AG04449 (cell line): ENCODE data around the gene GJA1.

ENCODE experiments used
- CTCF ChIA-PET: fragments of 350-600 bp; formaldehyde crosslinking; extraction: SDS; loops from one replicate; lab custom pipeline; 2021; ENCODE audit warnings: antibody characterized with exemption; lab: Yijun Ruan, JAX
- POLR2A ChIA-PET: fragments of 400-600, 350-600 bp; formaldehyde crosslinking; extraction: SDS; loops from one replicate; lab custom pipeline; 2020; ENCODE audit warnings: antibody characterized with exemption, inconsistent platforms; lab: Yijun Ruan, JAX
- DNase-seq: peaks from one replicate; pipeline ENCODE4 v3.0.0-alpha.2; 2010; ENCODE audit warnings: low read depth, low spot score
- H3K4me3 ChIP-seq: 2 replicates; pipeline ENCODE4 v1.5.1; 2011; ENCODE audit warnings: low read depth, mild to moderate bottlenecking, control low read depth, low read length
- CTCF ChIP-seq: IDR thresholded peaks from one replicate; pipeline ENCODE4 v1.5.1; 2011; ENCODE audit warnings: mild to moderate bottlenecking, moderate library complexity, low read length, control low read depth, inconsistent platforms; ENCODE audit not compliant: insufficient read depth; ENCODE audit errors: missing control alignments

The GJA1 gene

GRCh38 chr6:121497970-121498375 is 62.5 kb downstream of the GJA1 start:
- CTCF ChIA-PET, result no interaction called here
- DNase-seq, result no peak
- TF ChIP-seq CTCF, result no peak
- H3K4me3 ChIP-seq, result no peak overlapping the region
- POLR2A ChIA-PET, result no interaction called here

DNA sequence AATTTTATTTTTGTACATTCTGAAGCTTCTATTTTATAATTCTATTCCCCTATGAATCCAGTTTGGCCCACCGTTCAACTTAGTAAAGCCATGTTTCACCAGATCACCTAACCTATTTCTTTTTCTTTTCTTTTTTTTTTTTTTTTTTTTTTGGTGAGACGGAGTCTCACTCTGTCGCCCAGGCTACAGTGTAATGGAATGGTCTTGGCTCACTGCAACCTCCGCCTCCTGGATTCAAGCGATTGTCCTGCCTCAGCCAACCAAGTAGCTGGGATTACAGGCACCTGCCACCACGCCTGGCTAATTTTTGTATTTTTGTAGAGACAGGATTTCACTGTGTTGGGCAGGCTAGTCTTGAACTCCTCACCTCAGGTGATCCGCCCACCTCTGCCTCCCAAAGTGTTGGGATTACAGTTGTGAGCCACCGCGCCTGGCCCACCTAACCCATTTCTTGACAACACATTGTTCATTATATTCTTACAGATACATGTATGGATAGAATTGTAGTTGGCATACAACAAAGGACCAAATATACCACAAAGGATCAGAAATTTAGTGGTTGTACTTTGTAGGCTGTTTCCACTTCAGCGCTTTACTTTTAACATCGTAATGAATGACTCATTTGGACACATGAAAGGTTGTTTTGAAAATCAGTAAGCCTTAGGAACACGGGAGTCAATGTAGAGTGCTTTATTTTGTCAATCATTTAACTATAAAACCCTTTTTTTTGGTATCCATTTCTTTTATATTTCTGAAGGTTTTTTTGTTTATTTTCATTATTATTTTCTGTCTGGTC is 63.2 kb downstream of the GJA1 start:
- no peak for DNase-seq

More for the DNA sequence above, 63.2 kb downstream of the GJA1 start:
- ChIA-PET POLR2A (no interaction called here), CTCF (no interaction called here)
- TF ChIP-seq CTCF, result no peak
- no peak overlapping the region for H3K4me3 ChIP-seq
